ENCODE results near the gene THSD4. TPM values are rescaled to one million over a fixed set of nuclear protein-coding genes. Genes with fewer than 3 reads are reported as not detected.

The THSD4 gene
- total and polyA plus RNA-seq, 7 donors = 0.21 to 3.1 (median 1.8) TPM

DNA sequence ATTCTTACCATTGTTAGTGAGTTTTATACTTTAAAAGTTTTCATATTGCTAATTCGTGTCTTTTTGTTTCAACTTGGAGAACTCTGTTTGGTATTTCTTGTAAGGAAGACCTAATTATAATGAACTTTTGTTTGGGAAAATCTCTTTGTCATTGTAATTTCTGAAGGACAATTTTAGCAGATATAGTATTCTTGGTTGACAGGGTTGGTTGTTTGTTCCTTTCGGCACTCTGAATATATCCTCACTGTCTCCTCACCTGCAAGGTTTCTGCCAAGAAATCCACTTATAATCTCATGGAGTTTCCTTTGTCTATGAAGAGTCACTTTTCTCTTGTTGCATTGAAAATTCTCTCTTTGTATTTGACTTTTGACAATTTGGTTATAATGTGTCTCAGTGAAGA is 469.9 kb downstream of the THSD4 start:
- ATAC-seq (no peak), DNase-seq (no peak)
- no peak overlapping the region for H3K4me3 ChIP-seq
- intact Hi-C loops (cut with DNase I) = no loop called here
- no peaks in the 10 kb centered on the region for H3K36me3 ChIP-seq (ENCODE audit: insufficient read depth in 1 of 2, low read depth in 1 of 2)
- no peaks in the 10 kb centered on the region for H3K4me1 ChIP-seq
- no peak overlapping the region for H3K27ac ChIP-seq
- H3K27me3 ChIP-seq (ENCODE audit: insufficient read depth in 3 of 3, low read length in 2 of 3) = no peaks in the 10 kb centered on the region
- 71 to 96% (median 96%) methylated on average over 2 of the region's 2 CpGs for WGBS, 3 donors
- TF ChIP-seq, protein P1, sequence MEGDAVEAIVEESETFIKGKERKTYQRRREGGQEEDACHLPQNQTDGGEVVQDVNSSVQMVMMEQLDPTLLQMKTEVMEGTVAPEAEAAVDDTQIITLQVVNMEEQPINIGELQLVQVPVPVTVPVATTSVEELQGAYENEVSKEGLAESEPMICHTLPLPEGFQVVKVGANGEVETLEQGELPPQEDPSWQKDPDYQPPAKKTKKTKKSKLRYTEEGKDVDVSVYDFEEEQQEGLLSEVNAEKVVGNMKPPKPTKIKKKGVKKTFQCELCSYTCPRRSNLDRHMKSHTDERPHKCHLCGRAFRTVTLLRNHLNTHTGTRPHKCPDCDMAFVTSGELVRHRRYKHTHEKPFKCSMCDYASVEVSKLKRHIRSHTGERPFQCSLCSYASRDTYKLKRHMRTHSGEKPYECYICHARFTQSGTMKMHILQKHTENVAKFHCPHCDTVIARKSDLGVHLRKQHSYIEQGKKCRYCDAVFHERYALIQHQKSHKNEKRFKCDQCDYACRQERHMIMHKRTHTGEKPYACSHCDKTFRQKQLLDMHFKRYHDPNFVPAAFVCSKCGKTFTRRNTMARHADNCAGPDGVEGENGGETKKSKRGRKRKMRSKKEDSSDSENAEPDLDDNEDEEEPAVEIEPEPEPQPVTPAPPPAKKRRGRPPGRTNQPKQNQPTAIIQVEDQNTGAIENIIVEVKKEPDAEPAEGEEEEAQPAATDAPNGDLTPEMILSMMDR (IDR thresholded peaks at IDR 0.05) = no peak
- peaks cover 13% of the 10 kb centered on the region for H3K9me3 ChIP-seq

DNA sequence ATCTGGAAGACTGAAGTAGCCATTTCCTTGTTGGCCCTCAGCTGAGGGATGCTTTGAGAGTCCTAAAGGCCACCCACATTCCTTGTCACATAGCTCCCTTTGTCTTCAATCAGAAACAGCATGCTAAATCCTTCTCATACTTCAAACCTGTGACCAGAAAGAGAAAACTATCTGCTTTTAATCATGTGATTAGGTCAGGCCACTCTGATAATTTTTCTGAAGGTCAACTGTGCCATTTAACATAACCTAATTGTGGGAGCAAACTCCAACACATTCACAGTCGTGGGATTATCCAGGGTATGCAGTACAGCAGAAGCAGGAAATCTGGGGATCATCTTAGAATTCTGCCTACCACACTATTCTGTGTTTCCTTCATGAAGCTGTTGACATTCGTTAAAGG is 471.2 kb downstream of the THSD4 start:
- Histone ChIP-seq H3K4me3 (no peak overlapping the region), H3K27ac (no peak overlapping the region), H3K27me3 (ENCODE audit: insufficient read depth in 3 of 3, low read length in 2 of 3) (no peaks in the 10 kb centered on the region), H3K9me3 (peaks cover 13% of the 10 kb centered on the region), H3K4me1 (no peaks in the 10 kb centered on the region), H3K36me3 (ENCODE audit: insufficient read depth in 1 of 2, low read depth in 1 of 2) (no peaks in the 10 kb centered on the region)
- TF ChIP-seq, protein P1 (IDR thresholded peaks at IDR 0.05) = no peak
- ATAC-seq (no peak), DNase-seq (no peak)
- intact Hi-C loops (cut with DNase I) = no loop called here
- 88 to 94% (median 93%) methylated on average over 2 of the region's 2 CpGs for WGBS, 3 donors

DNA sequence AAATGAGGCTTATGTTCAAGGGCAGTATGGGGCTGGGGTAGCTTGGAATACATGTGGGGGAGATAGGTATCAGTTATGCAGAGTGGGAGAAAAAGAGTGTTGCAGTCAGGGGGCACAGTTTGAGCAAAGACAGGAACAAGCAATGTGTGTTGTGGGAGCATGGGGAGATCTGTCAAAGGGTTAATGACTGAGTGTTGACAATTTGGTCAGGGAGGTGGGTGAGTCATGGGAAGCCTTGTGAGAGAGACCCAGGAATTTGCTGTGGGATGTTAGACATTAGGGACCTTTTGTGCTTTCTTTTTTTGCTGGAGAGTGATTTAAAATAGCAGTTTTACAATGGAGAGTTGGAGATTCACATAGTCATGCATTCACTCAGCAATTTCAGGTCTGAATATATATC is 473.5 kb downstream of the THSD4 start:
- H3K27me3 ChIP-seq (ENCODE audit: insufficient read depth in 3 of 3, low read length in 2 of 3) = no peaks in the 10 kb centered on the region
- no peaks in the 10 kb centered on the region for H3K4me1 ChIP-seq
- peaks cover 13% of the 10 kb centered on the region for H3K9me3 ChIP-seq
- DNase-seq (no peak), ATAC-seq (no peak)
- intact Hi-C loops (cut with DNase I) = no loop called here
- H3K27ac ChIP-seq = no peak overlapping the region
- TF ChIP-seq, protein P1 (IDR thresholded peaks at IDR 0.05) = no peak
- no peak overlapping the region for H3K4me3 ChIP-seq
- H3K36me3 ChIP-seq (ENCODE audit: insufficient read depth in 1 of 2, low read depth in 1 of 2) = no peaks in the 10 kb centered on the region

DNA sequence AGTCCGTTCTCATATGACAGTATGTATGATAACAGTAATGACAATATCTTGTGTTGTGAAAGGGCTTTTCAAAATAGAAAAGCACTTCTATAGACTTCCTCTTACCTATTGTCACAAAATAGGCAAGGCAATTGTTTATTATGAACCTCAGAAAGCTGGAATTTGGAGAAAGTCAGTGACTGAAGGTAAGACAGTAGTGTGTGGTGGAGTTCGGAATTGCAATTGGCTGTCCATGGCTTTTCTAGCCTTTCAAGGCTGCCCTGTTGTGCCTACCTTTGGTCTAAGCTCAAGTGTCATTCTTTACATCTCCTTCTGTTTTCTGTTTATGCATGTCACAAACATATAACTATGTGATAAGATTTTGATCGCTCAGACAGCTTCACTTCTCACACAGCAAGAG is 475.8 kb downstream of the THSD4 start:
- no peak overlapping the region for H3K4me3 ChIP-seq
- TF ChIP-seq, protein P1 (IDR thresholded peaks at IDR 0.05) = no peak
- ATAC-seq (no peak), DNase-seq (no peak)
- intact Hi-C loops (cut with DNase I) = no loop called here
- H3K27me3 ChIP-seq (ENCODE audit: insufficient read depth in 3 of 3, low read length in 2 of 3) = no peaks in the 10 kb centered on the region
- H3K4me1 ChIP-seq = no peaks in the 10 kb centered on the region
- WGBS, 3 donors = 96 to 97% (median 97%) methylated on average over 3 of the region's 3 CpGs
- H3K9me3 ChIP-seq = peaks cover 4% of the 10 kb centered on the region
- no peak overlapping the region for H3K27ac ChIP-seq
- no peaks in the 10 kb centered on the region for H3K36me3 ChIP-seq (ENCODE audit: insufficient read depth in 1 of 2, low read depth in 1 of 2)

DNA sequence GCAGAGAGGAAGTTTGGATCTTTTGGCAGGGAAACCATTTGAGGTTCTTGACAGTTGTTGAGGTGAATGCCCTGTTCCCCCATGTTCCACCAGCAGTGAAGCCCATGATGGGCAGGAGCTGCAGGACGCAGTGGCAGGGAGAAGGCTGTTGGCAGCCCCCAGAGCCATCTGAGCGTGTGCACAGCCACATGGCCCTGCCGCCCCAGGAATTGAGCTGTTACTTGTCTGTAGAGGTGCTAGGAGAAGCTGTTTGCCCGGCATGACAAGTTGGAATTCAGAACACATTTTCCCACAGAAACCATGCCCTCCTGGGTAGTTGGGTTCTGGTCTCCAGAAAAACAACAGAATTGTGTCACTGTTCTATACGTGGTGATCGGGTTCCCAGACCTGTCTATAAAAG is 476.9 kb downstream of the THSD4 start:
- H3K27me3 ChIP-seq (ENCODE audit: insufficient read depth in 3 of 3, low read length in 2 of 3) = no peaks in the 10 kb centered on the region
- DNase-seq (no peak), ATAC-seq (no peak)
- intact Hi-C loops (cut with DNase I) = no loop called here
- H3K4me3 ChIP-seq = no peak overlapping the region
- WGBS, 3 donors = 77 to 88% (median 79%) methylated on average over 6 of the region's 6 CpGs
- no peak overlapping the region for H3K27ac ChIP-seq
- H3K36me3 ChIP-seq (ENCODE audit: insufficient read depth in 1 of 2, low read depth in 1 of 2) = no peaks in the 10 kb centered on the region
- TF ChIP-seq, protein P1 (IDR thresholded peaks at IDR 0.05) = no peak
- peaks cover 6% of the 10 kb centered on the region for H3K4me1 ChIP-seq
- H3K9me3 ChIP-seq = no peaks in the 10 kb centered on the region
